Cardiac septum (tissue), 1 donor: ENCODE results near the gene MAP3K3. TPM values are rescaled to one million over a fixed set of nuclear protein-coding genes. Genes with fewer than 3 reads are reported as not detected.

Experiments
- DNase-seq: peaks from one replicate; pipeline ENCODE4 v3.0.0-alpha.2; 2020; ENCODE audit warnings: low spot score
- intact Hi-C: fragments of 100-400 bp; cut with DNase I; formaldehyde crosslinking; loops from one replicate; pipeline ENCODE4 v1.14.0; 2022
- total RNA-seq: library from RNA; stranded (reverse); fragmentation: NEBNext Ultra II Directional; extraction: Animal tissue kit (Norgen Biotek cat#: 25700); gene quantifications from one replicate; pipeline ENCODE4 v1.2.1, GENCODE V29; 2021
- donor health status: DM: no; HTN: no; CAD: no.

Gene MAP3K3
- total RNA-seq, 1 donor from 2014 or later, result 101 TPM

GRCh38 chr17:63613663-63614062 lies 8.6 kb upstream of the MAP3K3 start:
- no peak for DNase-seq
- intact Hi-C loops, result loop anchor here (2.0 to 5.0 kb wide), 2 partner anchors 136 to 189 kb away; partner anchors contain the start of gene ACE

GRCh38 chr17:63621229-63621683 lies 961 bp upstream of the MAP3K3 start:
- DNase-seq, result no peak
- intact Hi-C loops, result loop anchor here (5.0 kb wide), 2 partner anchors 76 to 151 kb away; partner anchors contain the start of genes CCDC47 and DDX42

- intact Hi-C loops, result loop anchor here (5.0 kb wide), 2 partner anchors 75 to 150 kb away; partner anchors contain the start of genes CCDC47 and DDX42
- DNase-seq, result peak; percentile 87
Measured at GRCh38 chr17:63622574-63623390, 565 bp downstream of the MAP3K3 start.

- no peak for DNase-seq
- intact Hi-C loops, result loop anchor here (5.0 kb wide), 2 partner anchors 73 to 148 kb away; partner anchors contain the start of genes CCDC47 and DDX42
Measured at GRCh38 chr17:63623786-63624530, 1.7 kb downstream of the MAP3K3 start.

- intact Hi-C loops, result loop anchor here (5.0 kb wide), 2 partner anchors 73 to 148 kb away; partner anchors contain the start of genes CCDC47 and DDX42
- no peak for DNase-seq
Measured at GRCh38 chr17:63624531-63624880, 2.3 kb downstream of the MAP3K3 start.

GRCh38 chr17:63626551-63627180 lies 4.4 kb downstream of the MAP3K3 start:
- intact Hi-C loops, result no loop called here
- DNase-seq, result no peak

- intact Hi-C loops, result no loop called here
- no peak for DNase-seq
Measured at GRCh38 chr17:63629627-63630026, 7.4 kb downstream of the MAP3K3 start.

- intact Hi-C loops, result no loop called here
- no peak for DNase-seq
Measured at GRCh38 chr17:63631062-63631461, 8.8 kb downstream of the MAP3K3 start.

- intact Hi-C loops, result no loop called here
Measured at GRCh38 chr17:63631626-63632025, 9.4 kb downstream of the MAP3K3 start.

GRCh38 chr17:63633742-63634141 lies 11.5 kb downstream of the MAP3K3 start:
- intact Hi-C loops, result no loop called here
- DNase-seq, result no peak

More at GRCh38 chr17:63631626-63632025, 9.4 kb downstream of the MAP3K3 start:
- no peak for DNase-seq

- DNase-seq, result no peak
- intact Hi-C loops, result no loop called here
Measured at GRCh38 chr17:63634163-63634562, 11.9 kb downstream of the MAP3K3 start.

GRCh38 chr17:63634816-63635215 lies 12.6 kb downstream of the MAP3K3 start:
- no peak for DNase-seq
- intact Hi-C loops, result no loop called here

- intact Hi-C loops, result no loop called here
- DNase-seq, result no peak
Measured at GRCh38 chr17:63635290-63635689, 13.1 kb downstream of the MAP3K3 start.

- intact Hi-C loops, result no loop called here
- DNase-seq, result no peak
Measured at GRCh38 chr17:63635787-63636186, 13.6 kb downstream of the MAP3K3 start.

- no peak for DNase-seq
- intact Hi-C loops, result no loop called here
Measured at GRCh38 chr17:63639125-63639524, 16.9 kb downstream of the MAP3K3 start.

- intact Hi-C loops, result no loop called here
Measured at GRCh38 chr17:63640038-63640437, 17.8 kb downstream of the MAP3K3 start.

GRCh38 chr17:63641692-63642448 lies 19.7 kb downstream of the MAP3K3 start:
- intact Hi-C loops, result no loop called here
- DNase-seq, result peak; percentile 78

More at GRCh38 chr17:63640038-63640437, 17.8 kb downstream of the MAP3K3 start:
- no peak for DNase-seq

GRCh38 chr17:63644846-63645245 lies 22.6 kb downstream of the MAP3K3 start:
- intact Hi-C loops, result no loop called here

More at GRCh38 chr17:63644846-63645245, 22.6 kb downstream of the MAP3K3 start:
- DNase-seq, result no peak
